ENCODE results near the gene HTRA3. TPM values are rescaled to one million over a fixed set of nuclear protein-coding genes. Genes with fewer than 3 reads are reported as not detected.

The HTRA3 gene
- total RNA-seq, 4 donors from 2014 or later: 56.1 to 82.2 (median 67.2) TPM

- Histone ChIP-seq H3K27me3 (no peaks in the 10 kb centered on the region), H3K27ac (replicated peaks in 1 of 4) (no peak overlapping the region), H3K4me3 (no peak overlapping the region), H3K36me3 (no peaks in the 10 kb centered on the region), H3K9me3 (no peaks in the 10 kb centered on the region), H3K4me1 (peaks cover 26 to 43% (median 35%) of the 10 kb centered on the region in 4 donors)
- DNase-seq (ENCODE audit: extremely low spot score): no peak
- WGBS: 95% methylated on average over 14 of the region's 14 CpGs
- intact Hi-C loops (cut with DNase I): no loop called here
- TF ChIP-seq CTCF (IDR thresholded peaks at IDR 0.05) (no peak), EP300 (IDR thresholded peaks at IDR 0.05) (no peak), POLR2A (IDR thresholded peaks at IDR 0.05; ENCODE audit: low read depth) (no peak), POLR2AphosphoS5 (IDR thresholded peaks at IDR 0.05) (no peak)
Observed at GRCh38 chr4:8264106-8264505, 5.4 kb upstream of the HTRA3 start.

GRCh38 chr4:8265171-8265929 is 4.2 kb upstream of the HTRA3 start:
- no peak overlapping the region for H3K27ac ChIP-seq (replicated peaks in 1 of 4)
- intact Hi-C loops (cut with DNase I): no loop called here
- DNase-seq (ENCODE audit: extremely low spot score): no peak
- TF ChIP-seq CTCF (IDR thresholded peaks at IDR 0.05): no peak
- no peak for TF ChIP-seq POLR2AphosphoS5 (IDR thresholded peaks at IDR 0.05)
- TF ChIP-seq POLR2A (IDR thresholded peaks at IDR 0.05; ENCODE audit: low read depth): no peak
- no peak for TF ChIP-seq EP300 (IDR thresholded peaks at IDR 0.05)
- H3K4me3 ChIP-seq: no peak overlapping the region
- H3K9me3 ChIP-seq: no peaks in the 10 kb centered on the region
- H3K36me3 ChIP-seq: no peaks in the 10 kb centered on the region
- H3K4me1 ChIP-seq: peaks cover 30 to 46% (median 40%) of the 10 kb centered on the region in 4 donors
- peaks cover 0 to 9% (median 0%) of the 10 kb centered on the region in 4 donors for H3K27me3 ChIP-seq
- WGBS: 86% methylated on average over 13 of the region's 20 CpGs

GRCh38 chr4:8266088-8266487 is 3.5 kb upstream of the HTRA3 start:
- DNase-seq (ENCODE audit: extremely low spot score): no peak
- Histone ChIP-seq H3K4me3 (no peak overlapping the region), H3K4me1 (peaks cover 30 to 46% (median 40%) of the 10 kb centered on the region in 4 donors), H3K36me3 (no peaks in the 10 kb centered on the region), H3K9me3 (no peaks in the 10 kb centered on the region), H3K27me3 (peaks cover 0 to 12% (median 0%) of the 10 kb centered on the region in 4 donors), H3K27ac (replicated peaks in 1 of 4) (peak overlapping the region in 1 of 4 donors; percentile 57)
- TF ChIP-seq POLR2A (IDR thresholded peaks at IDR 0.05; ENCODE audit: low read depth): no peak
- no peak for TF ChIP-seq POLR2AphosphoS5 (IDR thresholded peaks at IDR 0.05)
- no peak for TF ChIP-seq EP300 (IDR thresholded peaks at IDR 0.05)
- no peak for TF ChIP-seq CTCF (IDR thresholded peaks at IDR 0.05)
- intact Hi-C loops (cut with DNase I): no loop called here
- 90% methylated on average over 6 of the region's 6 CpGs for WGBS

- H3K4me3 ChIP-seq: no peak overlapping the region
- TF ChIP-seq POLR2AphosphoS5 (IDR thresholded peaks at IDR 0.05): no peak
- no peak for TF ChIP-seq POLR2A (IDR thresholded peaks at IDR 0.05; ENCODE audit: low read depth)
- no peak for TF ChIP-seq EP300 (IDR thresholded peaks at IDR 0.05)
- no peak for DNase-seq (ENCODE audit: extremely low spot score)
- H3K4me1 ChIP-seq: peaks cover 30 to 48% (median 42%) of the 10 kb centered on the region in 4 donors
- 60% methylated on average over 1 of the region's 8 CpGs for WGBS
- H3K27ac ChIP-seq (replicated peaks in 1 of 4): peak overlapping the region in 3 of 4 donors; percentile 47 to 58 (median 57)
- H3K9me3 ChIP-seq: no peaks in the 10 kb centered on the region
- intact Hi-C loops (cut with DNase I): no loop called here
- H3K27me3 ChIP-seq: peaks cover 0 to 12% (median 0%) of the 10 kb centered on the region in 4 donors
- no peaks in the 10 kb centered on the region for H3K36me3 ChIP-seq
Observed at GRCh38 chr4:8266508-8266907, 3.0 kb upstream of the HTRA3 start.

GRCh38 chr4:8267077-8267476 is 2.5 kb upstream of the HTRA3 start:
- H3K27ac ChIP-seq (replicated peaks in 1 of 4): peak overlapping the region; percentile 32 to 58 (median 52)
- intact Hi-C loops (cut with DNase I): no loop called here

More at GRCh38 chr4:8267077-8267476, 2.5 kb upstream of the HTRA3 start:
- Histone ChIP-seq H3K4me1 (peaks cover 34 to 54% (median 47%) of the 10 kb centered on the region in 4 donors), H3K27me3 (peaks cover 0 to 12% (median 0%) of the 10 kb centered on the region in 4 donors), H3K4me3 (no peak overlapping the region), H3K36me3 (no peaks in the 10 kb centered on the region), H3K9me3 (no peaks in the 10 kb centered on the region)
- TF ChIP-seq CTCF (IDR thresholded peaks at IDR 0.05) (peak; percentile 62 to 79 (median 71)), POLR2A (IDR thresholded peaks at IDR 0.05; ENCODE audit: low read depth) (no peak), POLR2AphosphoS5 (IDR thresholded peaks at IDR 0.05) (peak in 1 of 2 donors; percentile 47), EP300 (IDR thresholded peaks at IDR 0.05) (no peak)
- 30% methylated on average over 9 of the region's 13 CpGs for WGBS
- DNase-seq (ENCODE audit: extremely low spot score): no peak

All from esophagus muscularis mucosa (tissue), 4 donors.